ENCODE data around the gene KCNC3.

DNA sequence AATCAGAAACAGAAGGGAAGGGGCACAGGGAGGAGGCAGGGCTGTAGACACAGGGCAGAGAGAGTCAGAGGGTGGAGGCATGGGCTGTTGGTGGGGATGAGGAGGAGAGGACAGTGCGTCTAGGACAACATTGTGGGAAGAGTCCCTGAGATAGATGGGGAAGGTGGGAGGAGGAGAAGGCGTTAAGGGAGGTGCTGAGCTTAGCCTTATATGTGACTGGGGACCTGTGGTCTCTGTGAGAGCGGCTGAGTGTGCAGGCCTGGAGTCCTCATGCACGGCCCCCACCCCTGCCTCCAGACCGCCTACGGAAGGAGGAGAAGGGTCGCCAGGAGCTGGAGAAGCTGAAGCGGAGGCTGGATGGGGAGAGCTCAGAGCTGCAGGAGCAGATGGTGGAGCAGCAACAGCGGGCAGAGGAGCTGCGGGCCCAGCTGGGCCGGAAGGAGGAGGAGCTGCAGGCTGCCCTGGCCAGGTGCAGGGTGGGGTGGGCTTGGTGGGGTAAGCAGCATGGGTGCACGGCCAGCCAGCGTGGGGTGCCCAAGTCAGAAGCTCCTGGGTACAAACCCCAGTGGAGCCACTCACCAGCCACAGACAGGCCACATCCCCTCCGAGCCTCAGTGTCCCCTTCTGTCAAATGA, 56.8 kb downstream of the KCNC3 start:
- TF ChIP-seq, protein P1, sequence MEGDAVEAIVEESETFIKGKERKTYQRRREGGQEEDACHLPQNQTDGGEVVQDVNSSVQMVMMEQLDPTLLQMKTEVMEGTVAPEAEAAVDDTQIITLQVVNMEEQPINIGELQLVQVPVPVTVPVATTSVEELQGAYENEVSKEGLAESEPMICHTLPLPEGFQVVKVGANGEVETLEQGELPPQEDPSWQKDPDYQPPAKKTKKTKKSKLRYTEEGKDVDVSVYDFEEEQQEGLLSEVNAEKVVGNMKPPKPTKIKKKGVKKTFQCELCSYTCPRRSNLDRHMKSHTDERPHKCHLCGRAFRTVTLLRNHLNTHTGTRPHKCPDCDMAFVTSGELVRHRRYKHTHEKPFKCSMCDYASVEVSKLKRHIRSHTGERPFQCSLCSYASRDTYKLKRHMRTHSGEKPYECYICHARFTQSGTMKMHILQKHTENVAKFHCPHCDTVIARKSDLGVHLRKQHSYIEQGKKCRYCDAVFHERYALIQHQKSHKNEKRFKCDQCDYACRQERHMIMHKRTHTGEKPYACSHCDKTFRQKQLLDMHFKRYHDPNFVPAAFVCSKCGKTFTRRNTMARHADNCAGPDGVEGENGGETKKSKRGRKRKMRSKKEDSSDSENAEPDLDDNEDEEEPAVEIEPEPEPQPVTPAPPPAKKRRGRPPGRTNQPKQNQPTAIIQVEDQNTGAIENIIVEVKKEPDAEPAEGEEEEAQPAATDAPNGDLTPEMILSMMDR (conservative IDR thresholded peaks at IDR 0.05; ENCODE audit: low read depth in 2 of 2): no peak
- TF ChIP-seq EZH2phosphoT487 (IDR thresholded peaks at IDR 0.05; ENCODE audit: unreplicated experiment) (no peak), EZH2 (IDR thresholded peaks at IDR 0.05; ENCODE audit: low read depth, unreplicated experiment) (no peak), POLR2AphosphoS5 (IDR thresholded peaks at IDR 0.05; ENCODE audit: low read depth) (no peak), CREB1 (CRISPR knock-in tag; IDR thresholded peaks at IDR 0.05; ENCODE audit: low read depth) (no peak), NANOG (IDR thresholded peaks at IDR 0.05; ENCODE audit: borderline replicate concordance) (no peak), JUNB (IDR thresholded peaks at IDR 0.05; ENCODE audit: unreplicated experiment) (no peak)
- TF ChIP-seq, protein P2, sequence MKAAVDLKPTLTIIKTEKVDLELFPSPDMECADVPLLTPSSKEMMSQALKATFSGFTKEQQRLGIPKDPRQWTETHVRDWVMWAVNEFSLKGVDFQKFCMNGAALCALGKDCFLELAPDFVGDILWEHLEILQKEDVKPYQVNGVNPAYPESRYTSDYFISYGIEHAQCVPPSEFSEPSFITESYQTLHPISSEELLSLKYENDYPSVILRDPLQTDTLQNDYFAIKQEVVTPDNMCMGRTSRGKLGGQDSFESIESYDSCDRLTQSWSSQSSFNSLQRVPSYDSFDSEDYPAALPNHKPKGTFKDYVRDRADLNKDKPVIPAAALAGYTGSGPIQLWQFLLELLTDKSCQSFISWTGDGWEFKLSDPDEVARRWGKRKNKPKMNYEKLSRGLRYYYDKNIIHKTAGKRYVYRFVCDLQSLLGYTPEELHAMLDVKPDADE (IDR thresholded peaks at IDR 0.05): no peak
- TF ChIP-seq, protein P3, sequence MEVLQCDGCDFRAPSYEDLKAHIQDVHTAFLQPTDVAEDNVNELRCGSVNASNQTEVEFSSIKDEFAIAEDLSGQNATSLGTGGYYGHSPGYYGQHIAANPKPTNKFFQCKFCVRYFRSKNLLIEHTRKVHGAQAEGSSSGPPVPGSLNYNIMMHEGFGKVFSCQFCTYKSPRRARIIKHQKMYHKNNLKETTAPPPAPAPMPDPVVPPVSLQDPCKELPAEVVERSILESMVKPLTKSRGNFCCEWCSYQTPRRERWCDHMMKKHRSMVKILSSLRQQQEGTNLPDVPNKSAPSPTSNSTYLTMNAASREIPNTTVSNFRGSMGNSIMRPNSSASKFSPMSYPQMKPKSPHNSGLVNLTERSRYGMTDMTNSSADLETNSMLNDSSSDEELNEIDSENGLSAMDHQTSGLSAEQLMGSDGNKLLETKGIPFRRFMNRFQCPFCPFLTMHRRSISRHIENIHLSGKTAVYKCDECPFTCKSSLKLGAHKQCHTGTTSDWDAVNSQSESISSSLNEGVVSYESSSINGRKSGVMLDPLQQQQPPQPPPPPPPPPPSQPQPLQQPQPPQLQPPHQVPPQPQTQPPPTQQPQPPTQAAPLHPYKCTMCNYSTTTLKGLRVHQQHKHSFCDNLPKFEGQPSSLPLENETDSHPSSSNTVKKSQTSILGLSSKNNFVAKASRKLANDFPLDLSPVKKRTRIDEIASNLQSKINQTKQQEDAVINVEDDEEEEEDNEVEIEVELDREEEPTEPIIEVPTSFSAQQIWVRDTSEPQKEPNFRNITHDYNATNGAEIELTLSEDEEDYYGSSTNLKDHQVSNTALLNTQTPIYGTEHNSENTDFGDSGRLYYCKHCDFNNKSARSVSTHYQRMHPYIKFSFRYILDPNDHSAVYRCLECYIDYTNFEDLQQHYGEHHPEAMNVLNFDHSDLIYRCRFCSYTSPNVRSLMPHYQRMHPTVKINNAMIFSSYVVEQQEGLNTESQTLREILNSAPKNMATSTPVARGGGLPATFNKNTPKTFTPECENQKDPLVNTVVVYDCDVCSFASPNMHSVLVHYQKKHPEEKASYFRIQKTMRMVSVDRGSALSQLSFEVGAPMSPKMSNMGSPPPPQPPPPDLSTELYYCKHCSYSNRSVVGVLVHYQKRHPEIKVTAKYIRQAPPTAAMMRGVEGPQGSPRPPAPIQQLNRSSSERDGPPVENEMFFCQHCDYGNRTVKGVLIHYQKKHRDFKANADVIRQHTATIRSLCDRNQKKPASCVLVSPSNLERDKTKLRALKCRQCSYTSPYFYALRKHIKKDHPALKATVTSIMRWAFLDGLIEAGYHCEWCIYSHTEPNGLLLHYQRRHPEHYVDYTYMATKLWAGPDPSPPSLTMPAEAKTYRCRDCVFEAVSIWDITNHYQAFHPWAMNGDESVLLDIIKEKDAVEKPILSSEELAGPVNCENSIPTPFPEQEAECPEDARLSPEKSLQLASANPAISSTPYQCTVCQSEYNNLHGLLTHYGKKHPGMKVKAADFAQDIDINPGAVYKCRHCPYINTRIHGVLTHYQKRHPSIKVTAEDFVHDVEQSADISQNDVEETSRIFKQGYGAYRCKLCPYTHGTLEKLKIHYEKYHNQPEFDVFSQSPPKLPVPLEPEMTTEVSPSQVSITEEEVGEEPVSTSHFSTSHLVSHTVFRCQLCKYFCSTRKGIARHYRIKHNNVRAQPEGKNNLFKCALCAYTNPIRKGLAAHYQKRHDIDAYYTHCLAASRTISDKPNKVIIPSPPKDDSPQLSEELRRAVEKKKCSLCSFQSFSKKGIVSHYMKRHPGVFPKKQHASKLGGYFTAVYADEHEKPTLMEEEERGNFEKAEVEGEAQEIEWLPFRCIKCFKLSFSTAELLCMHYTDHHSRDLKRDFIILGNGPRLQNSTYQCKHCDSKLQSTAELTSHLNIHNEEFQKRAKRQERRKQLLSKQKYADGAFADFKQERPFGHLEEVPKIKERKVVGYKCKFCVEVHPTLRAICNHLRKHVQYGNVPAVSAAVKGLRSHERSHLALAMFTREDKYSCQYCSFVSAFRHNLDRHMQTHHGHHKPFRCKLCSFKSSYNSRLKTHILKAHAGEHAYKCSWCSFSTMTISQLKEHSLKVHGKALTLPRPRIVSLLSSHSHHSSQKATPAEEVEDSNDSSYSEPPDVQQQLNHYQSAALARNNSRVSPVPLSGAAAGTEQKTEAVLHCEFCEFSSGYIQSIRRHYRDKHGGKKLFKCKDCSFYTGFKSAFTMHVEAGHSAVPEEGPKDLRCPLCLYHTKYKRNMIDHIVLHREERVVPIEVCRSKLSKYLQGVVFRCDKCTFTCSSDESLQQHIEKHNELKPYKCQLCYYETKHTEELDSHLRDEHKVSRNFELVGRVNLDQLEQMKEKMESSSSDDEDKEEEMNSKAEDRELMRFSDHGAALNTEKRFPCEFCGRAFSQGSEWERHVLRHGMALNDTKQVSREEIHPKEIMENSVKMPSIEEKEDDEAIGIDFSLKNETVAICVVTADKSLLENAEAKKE (CRISPR knock-in tag; IDR thresholded peaks at IDR 0.05): no peak
- TF ChIP-seq, protein P4, sequence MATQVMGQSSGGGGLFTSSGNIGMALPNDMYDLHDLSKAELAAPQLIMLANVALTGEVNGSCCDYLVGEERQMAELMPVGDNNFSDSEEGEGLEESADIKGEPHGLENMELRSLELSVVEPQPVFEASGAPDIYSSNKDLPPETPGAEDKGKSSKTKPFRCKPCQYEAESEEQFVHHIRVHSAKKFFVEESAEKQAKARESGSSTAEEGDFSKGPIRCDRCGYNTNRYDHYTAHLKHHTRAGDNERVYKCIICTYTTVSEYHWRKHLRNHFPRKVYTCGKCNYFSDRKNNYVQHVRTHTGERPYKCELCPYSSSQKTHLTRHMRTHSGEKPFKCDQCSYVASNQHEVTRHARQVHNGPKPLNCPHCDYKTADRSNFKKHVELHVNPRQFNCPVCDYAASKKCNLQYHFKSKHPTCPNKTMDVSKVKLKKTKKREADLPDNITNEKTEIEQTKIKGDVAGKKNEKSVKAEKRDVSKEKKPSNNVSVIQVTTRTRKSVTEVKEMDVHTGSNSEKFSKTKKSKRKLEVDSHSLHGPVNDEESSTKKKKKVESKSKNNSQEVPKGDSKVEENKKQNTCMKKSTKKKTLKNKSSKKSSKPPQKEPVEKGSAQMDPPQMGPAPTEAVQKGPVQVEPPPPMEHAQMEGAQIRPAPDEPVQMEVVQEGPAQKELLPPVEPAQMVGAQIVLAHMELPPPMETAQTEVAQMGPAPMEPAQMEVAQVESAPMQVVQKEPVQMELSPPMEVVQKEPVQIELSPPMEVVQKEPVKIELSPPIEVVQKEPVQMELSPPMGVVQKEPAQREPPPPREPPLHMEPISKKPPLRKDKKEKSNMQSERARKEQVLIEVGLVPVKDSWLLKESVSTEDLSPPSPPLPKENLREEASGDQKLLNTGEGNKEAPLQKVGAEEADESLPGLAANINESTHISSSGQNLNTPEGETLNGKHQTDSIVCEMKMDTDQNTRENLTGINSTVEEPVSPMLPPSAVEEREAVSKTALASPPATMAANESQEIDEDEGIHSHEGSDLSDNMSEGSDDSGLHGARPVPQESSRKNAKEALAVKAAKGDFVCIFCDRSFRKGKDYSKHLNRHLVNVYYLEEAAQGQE (IDR thresholded peaks at IDR 0.05; ENCODE audit: unreplicated experiment): no peak
